BLaER1 treated with 17β-estradiol and CSF1 and Interleukin-3, amounts not matched to agents 10 nM and 100 nM (cell line): ENCODE measurements around the gene TRDN.
"Not testable (repeated sequence)": the region's sequence is repeated elsewhere in the genome, so short reads cannot be mapped to it uniquely, and the experiment has no call there.

Experiments used
- H3K27ac ChIP-seq, 11 experiments: shearing (Covaris generic); formaldehyde crosslinking; 2 replicates each; pipeline ENCODE4 v1.8.1; 2022
- H3K27me3 ChIP-seq, 11 experiments: shearing (Covaris generic); formaldehyde crosslinking; 2 replicates each; pipeline ENCODE4 v1.8.1; 2022
- H3K36me3 ChIP-seq, 11 experiments: shearing (Covaris generic); formaldehyde crosslinking; 2 replicates each; pipeline ENCODE4 v1.8.1; 2022
- H3K4me1 ChIP-seq, 10 experiments: shearing (Covaris generic); formaldehyde crosslinking; 2 replicates each; pipeline ENCODE4 v1.8.1; 2022
- H3K4me2 ChIP-seq, 11 experiments: shearing (Covaris generic); formaldehyde crosslinking; 2 replicates each; pipeline ENCODE4 v1.8.1; 2022
- H3K4me3 ChIP-seq, 10 experiments: shearing (Covaris generic); formaldehyde crosslinking; 2 replicates each; pipeline ENCODE4 v1.8.1; 2022
- H3K9ac ChIP-seq, 11 experiments: shearing (Covaris generic); formaldehyde crosslinking; 2 replicates each; pipeline ENCODE4 v1.8.1; 2022
- H3K9me3 ChIP-seq, 11 experiments: shearing (Covaris generic); formaldehyde crosslinking; replicated peaks in 1 of 11; 2 replicates each; pipeline ENCODE4 v1.8.1; 2022
- H4K20me1 ChIP-seq, 11 experiments: shearing (Covaris generic); formaldehyde crosslinking; 2 replicates each; pipeline ENCODE4 v1.8.1; 2022
- Cebpa-rat ChIP-seq, 11 experiments: shearing (Covaris generic); IDR thresholded peaks; 2 replicates each; pipeline ENCODE4 v1.8.1; 2022

Gene TRDN

GRCh38 chr6:123503619-123504018 is 133.1 kb downstream of the TRDN start:
- H3K4me2 ChIP-seq, result no peak overlapping the region
- H3K27ac ChIP-seq, result no peak overlapping the region
- TF ChIP-seq Cebpa-rat (IDR thresholded peaks at IDR 0.05), result no peak
- H3K4me1 ChIP-seq, result no peaks in the 10 kb centered on the region
- H3K9ac ChIP-seq, result no peak overlapping the region
- no peaks in the 10 kb centered on the region for H3K9me3 ChIP-seq
- no peak overlapping the region for H3K4me3 ChIP-seq
- no peaks in the 10 kb centered on the region for H3K36me3 ChIP-seq
- H4K20me1 ChIP-seq, result no peaks in the 10 kb centered on the region
- H3K27me3 ChIP-seq, result no peaks in the 10 kb centered on the region

GRCh38 chr6:123497025-123497424 is 139.7 kb downstream of the TRDN start:
- Histone ChIP-seq H3K4me2 (no peak overlapping the region), H3K27ac (no peak overlapping the region), H3K4me1 (no peaks in the 10 kb centered on the region), H3K9me3 (no peaks in the 10 kb centered on the region), H3K27me3 (no peaks in the 10 kb centered on the region), H4K20me1 (no peaks in the 10 kb centered on the region), H3K9ac (no peak overlapping the region), H3K36me3 (no peaks in the 10 kb centered on the region), H3K4me3 (no peak overlapping the region)
- no peak for TF ChIP-seq Cebpa-rat (IDR thresholded peaks at IDR 0.05)

DNA sequence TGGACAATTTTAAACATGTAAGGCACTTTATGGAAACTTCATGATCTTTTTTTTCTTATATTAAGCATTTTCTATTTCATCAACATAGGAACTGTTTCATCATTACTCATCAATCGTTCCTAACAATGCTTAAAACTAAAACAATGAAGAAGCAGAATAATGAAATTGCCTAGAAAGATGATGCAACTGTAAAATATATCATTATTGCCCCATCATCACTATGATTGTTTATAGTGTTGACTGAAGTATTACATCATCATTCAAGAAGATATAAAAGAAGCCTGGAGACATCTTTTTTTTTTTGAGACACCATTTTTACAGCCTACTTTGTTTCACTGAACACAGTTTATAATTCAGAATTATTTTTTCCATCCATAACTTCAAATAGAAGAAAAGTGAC is 147.2 kb downstream of the TRDN start:
- H3K4me3 ChIP-seq, result no peak overlapping the region
- peaks cover 0 to 5% (median 0%) of the 10 kb centered on the region in 10 experiments; a peak in 3 of 20 replicates for H3K4me1 ChIP-seq
- no peak overlapping the region for H3K9ac ChIP-seq
- no peak overlapping the region for H3K27ac ChIP-seq
- H3K9me3 ChIP-seq, result no peaks in the 10 kb centered on the region
- TF ChIP-seq Cebpa-rat (IDR thresholded peaks at IDR 0.05), result no peak
- no peaks in the 10 kb centered on the region for H4K20me1 ChIP-seq
- no peaks in the 10 kb centered on the region for H3K27me3 ChIP-seq
- H3K36me3 ChIP-seq, result no peaks in the 10 kb centered on the region
- no peak overlapping the region for H3K4me2 ChIP-seq

- Histone ChIP-seq H3K4me2 (no peak overlapping the region), H3K27me3 (no peaks in the 10 kb centered on the region), H3K4me1 (no peaks in the 10 kb centered on the region), H3K27ac (no peak overlapping the region), H4K20me1 (no peaks in the 10 kb centered on the region), H3K4me3 (no peak overlapping the region), H3K9me3 (no peaks in the 10 kb centered on the region), H3K36me3 (no peaks in the 10 kb centered on the region), H3K9ac (no peak overlapping the region)
- TF ChIP-seq Cebpa-rat (IDR thresholded peaks at IDR 0.05), result no peak
These were observed 155.8 kb downstream of the TRDN start for GRCh38 chr6:123480986-123481385.

DNA sequence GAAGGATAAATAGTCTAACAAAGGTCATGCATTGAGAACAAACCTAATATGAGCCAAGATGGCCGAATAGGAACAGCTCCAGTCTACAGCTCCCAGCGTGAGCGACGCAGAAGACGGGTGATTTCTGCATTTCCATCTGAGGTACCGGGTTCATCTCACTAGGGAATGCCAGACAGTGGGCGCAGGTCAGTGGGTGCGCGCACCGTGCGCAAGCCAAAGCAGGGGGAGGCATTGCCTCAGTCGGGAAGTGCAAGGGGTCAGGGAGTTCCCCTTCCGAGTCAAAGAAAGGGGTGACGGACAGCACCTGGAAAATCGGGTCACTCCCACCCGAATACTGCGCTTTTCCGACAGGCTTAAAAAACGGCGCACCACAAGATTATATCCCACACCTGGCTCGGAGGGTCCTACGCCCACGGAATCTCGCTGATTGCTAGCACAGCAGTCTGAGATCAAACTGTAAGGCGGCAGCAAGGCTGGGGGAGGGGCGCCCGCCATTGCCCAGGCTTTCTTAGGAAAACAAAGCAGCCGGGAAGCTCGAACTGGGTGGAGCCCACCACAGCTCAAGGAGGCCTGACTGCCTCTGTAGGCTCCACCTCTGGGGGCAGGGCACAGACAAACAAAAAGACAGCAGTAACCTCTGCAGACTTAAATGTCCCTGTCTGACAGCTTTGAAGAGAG is 164.6 kb downstream of the TRDN start:
- not testable (repeated sequence) for H3K9ac ChIP-seq, H3K4me2 ChIP-seq, H3K27ac ChIP-seq, H3K9me3 ChIP-seq, H3K4me1 ChIP-seq, H3K4me3 ChIP-seq, H3K36me3 ChIP-seq, H3K27me3 ChIP-seq, H4K20me1 ChIP-seq

DNA sequence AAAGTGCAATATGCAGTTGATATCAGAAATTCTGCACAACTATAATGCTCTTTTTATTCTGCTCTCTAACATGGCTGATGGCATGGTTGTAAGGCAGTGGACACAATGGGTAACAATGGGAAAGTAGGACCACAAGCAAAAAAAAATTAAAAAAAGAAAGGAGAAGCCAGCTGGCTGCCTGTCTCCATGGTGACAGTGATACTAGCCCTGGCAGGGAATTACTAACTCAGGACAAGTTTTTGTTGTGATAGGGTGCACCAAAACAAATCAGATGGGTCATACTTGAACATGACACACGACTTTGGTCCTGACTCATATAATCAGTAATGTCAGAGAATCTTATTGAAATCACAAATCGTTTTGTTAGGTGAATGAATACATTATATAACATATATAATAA is 169.4 kb downstream of the TRDN start:
- H3K27ac ChIP-seq, result no peak overlapping the region
- H3K9ac ChIP-seq, result no peak overlapping the region
- H3K4me3 ChIP-seq, result no peak overlapping the region
- H3K4me2 ChIP-seq, result no peak overlapping the region
- no peaks in the 10 kb centered on the region for H3K27me3 ChIP-seq
- TF ChIP-seq Cebpa-rat (IDR thresholded peaks at IDR 0.05), result no peak
- H3K4me1 ChIP-seq, result no peaks in the 10 kb centered on the region
- no peaks in the 10 kb centered on the region for H3K36me3 ChIP-seq
- H3K9me3 ChIP-seq, result no peaks in the 10 kb centered on the region
- H4K20me1 ChIP-seq, result no peaks in the 10 kb centered on the region

GRCh38 chr6:123462152-123462551 is 174.6 kb downstream of the TRDN start:
- no peaks in the 10 kb centered on the region for H4K20me1 ChIP-seq
- no peaks in the 10 kb centered on the region for H3K9me3 ChIP-seq
- H3K36me3 ChIP-seq, result no peaks in the 10 kb centered on the region
- H3K4me1 ChIP-seq, result no peaks in the 10 kb centered on the region
- no peak overlapping the region for H3K4me2 ChIP-seq
- H3K27me3 ChIP-seq, result no peaks in the 10 kb centered on the region
- H3K9ac ChIP-seq, result no peak overlapping the region
- no peak overlapping the region for H3K4me3 ChIP-seq
- H3K27ac ChIP-seq, result no peak overlapping the region
- no peak for TF ChIP-seq Cebpa-rat (IDR thresholded peaks at IDR 0.05)

DNA sequence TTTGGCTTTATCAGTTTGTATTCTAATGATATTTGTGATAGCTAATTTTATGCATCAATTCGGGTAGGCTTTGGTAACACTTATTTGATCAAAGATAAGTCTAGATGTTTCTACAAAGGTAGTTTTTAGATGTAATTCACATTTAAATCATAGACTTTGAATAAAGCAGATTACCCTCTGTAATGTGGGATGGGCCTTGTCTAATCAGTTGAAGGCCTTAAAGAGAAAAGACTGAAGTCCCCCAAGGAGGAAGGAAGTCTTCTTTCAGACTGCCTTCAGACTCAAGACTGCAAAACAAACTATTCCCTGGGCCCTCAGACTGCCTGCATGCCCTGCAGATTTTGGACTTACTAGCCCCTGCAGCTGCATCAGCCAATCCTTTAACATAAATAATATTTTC is 178.5 kb downstream of the TRDN start:
- TF ChIP-seq Cebpa-rat (IDR thresholded peaks at IDR 0.05), result no peak
- Histone ChIP-seq H4K20me1 (no peaks in the 10 kb centered on the region), H3K27ac (no peak overlapping the region), H3K4me1 (no peaks in the 10 kb centered on the region), H3K4me3 (no peak overlapping the region), H3K36me3 (no peaks in the 10 kb centered on the region), H3K9me3 (no peaks in the 10 kb centered on the region), H3K4me2 (no peak overlapping the region), H3K9ac (no peak overlapping the region), H3K27me3 (no peaks in the 10 kb centered on the region)

GRCh38 chr6:123456836-123457235 is 179.9 kb downstream of the TRDN start:
- Histone ChIP-seq H3K27me3 (no peaks in the 10 kb centered on the region), H3K36me3 (no peaks in the 10 kb centered on the region), H3K4me2 (no peak overlapping the region), H3K9ac (no peak overlapping the region), H3K27ac (no peak overlapping the region), H3K4me1 (no peaks in the 10 kb centered on the region), H3K4me3 (no peak overlapping the region), H3K9me3 (0 out of 22 replicates have a peak, but pooled peaks cover 0 to 4% (median 0%) of the 10 kb centered on the region in 11 experiments), H4K20me1 (no peaks in the 10 kb centered on the region)
- no peak for TF ChIP-seq Cebpa-rat (IDR thresholded peaks at IDR 0.05)

DNA sequence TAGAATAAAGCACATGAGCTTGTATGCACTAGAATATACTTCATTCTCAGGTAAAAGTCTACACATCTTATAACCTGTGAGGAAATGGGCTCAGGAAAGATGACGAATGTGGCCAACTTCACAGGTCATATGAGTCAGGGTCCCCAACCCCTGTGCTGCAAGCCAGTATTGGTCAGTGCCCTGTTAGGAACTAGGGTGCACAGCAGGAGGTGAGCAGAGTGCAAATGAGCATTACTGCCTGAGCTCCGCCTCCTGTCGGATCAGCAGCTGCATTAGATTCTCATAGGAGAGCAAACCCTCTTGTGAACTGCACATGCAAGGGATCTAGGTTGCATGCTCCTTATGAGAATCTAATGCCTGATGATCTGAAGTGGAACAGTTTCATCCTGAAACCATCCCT is 182.3 kb downstream of the TRDN start:
- no peaks in the 10 kb centered on the region for H3K27me3 ChIP-seq
- TF ChIP-seq Cebpa-rat (IDR thresholded peaks at IDR 0.05), result no peak
- H3K27ac ChIP-seq, result no peak overlapping the region
- no peak overlapping the region for H3K9ac ChIP-seq
- 0 out of 22 replicates have a peak, but pooled peaks cover 0 to 4% (median 0%) of the 10 kb centered on the region in 11 experiments for H3K9me3 ChIP-seq
- no peaks in the 10 kb centered on the region for H3K4me1 ChIP-seq
- H3K4me3 ChIP-seq, result no peak overlapping the region
- no peak overlapping the region for H3K4me2 ChIP-seq
- H4K20me1 ChIP-seq, result no peaks in the 10 kb centered on the region
- H3K36me3 ChIP-seq, result no peaks in the 10 kb centered on the region

GRCh38 chr6:123453071-123453470 is 183.7 kb downstream of the TRDN start:
- H3K27ac ChIP-seq, H3K27me3 ChIP-seq, H3K4me3 ChIP-seq: not testable (repeated sequence)

More at GRCh38 chr6:123453071-123453470, 183.7 kb downstream of the TRDN start:
- not testable (repeated sequence) for H3K36me3 ChIP-seq, H3K9me3 ChIP-seq, H3K4me2 ChIP-seq, H4K20me1 ChIP-seq, H3K4me1 ChIP-seq, H3K9ac ChIP-seq
